ENCODE data around the gene CLDN15. TPM values are rescaled to one million over a fixed set of nuclear protein-coding genes. Genes with fewer than 3 reads are reported as not detected.

CLDN15 gene
- total RNA-seq, 1 donor from 2014 or later, result 21.0 TPM

- no peak overlapping the region for H3K4me3 Mint-ChIP-seq
- no peak for ATAC-seq (ENCODE audit: low read depth)
- ChIA-PET CTCF (interaction anchor here (1.4 kb wide), 1 partner anchor 48 kb away, joined by 3 read pairs; no protein-coding TSS in a partner anchor), POLR2A (no interaction called here)
- DNase-seq, result no peak
- H3K4me1 Mint-ChIP-seq, result peaks cover 35% of the 10 kb centered on the region
- intact Hi-C loops (cut with micrococcal nuclease), result no loop called here
- TF ChIP-seq CTCF (IDR thresholded peaks at IDR 0.05), result no peak
- H3K9me3 Mint-ChIP-seq, result no peaks in the 10 kb centered on the region
- H3K36me3 Mint-ChIP-seq (ENCODE audit: low read depth), result peaks cover 48% of the 10 kb centered on the region
- no peak overlapping the region for H3K27ac Mint-ChIP-seq
- no peaks in the 10 kb centered on the region for H3K27me3 Mint-ChIP-seq
These were observed 2.8 kb upstream of the CLDN15 start for GRCh38 chr7:101240226-101241014.

GRCh38 chr7:101239951-101240220 lies 2.3 kb upstream of the CLDN15 start:
- Mint-ChIP-seq H3K4me3 (no peak overlapping the region), H3K9me3 (no peaks in the 10 kb centered on the region), H3K36me3 (ENCODE audit: low read depth) (peaks cover 45% of the 10 kb centered on the region), H3K4me1 (peaks cover 29% of the 10 kb centered on the region), H3K27ac (no peak overlapping the region), H3K27me3 (no peaks in the 10 kb centered on the region)
- ATAC-seq (ENCODE audit: low read depth) (no peak), DNase-seq (no peak)
- no peak for TF ChIP-seq CTCF (IDR thresholded peaks at IDR 0.05)
- intact Hi-C loops (cut with micrococcal nuclease), result no loop called here
- POLR2A ChIA-PET, result no interaction called here
- CTCF ChIA-PET, result no interaction called here

- no peak for ATAC-seq (ENCODE audit: low read depth)
- no peak for DNase-seq
- ChIA-PET CTCF (no interaction called here), POLR2A (no interaction called here)
- intact Hi-C loops (cut with micrococcal nuclease), result no loop called here
- peaks cover 43% of the 10 kb centered on the region for H3K36me3 Mint-ChIP-seq (ENCODE audit: low read depth)
- TF ChIP-seq CTCF (IDR thresholded peaks at IDR 0.05), result no peak
- H3K4me1 Mint-ChIP-seq, result peaks cover 25% of the 10 kb centered on the region
- H3K9me3 Mint-ChIP-seq, result no peaks in the 10 kb centered on the region
- H3K27me3 Mint-ChIP-seq, result no peaks in the 10 kb centered on the region
- no peak overlapping the region for H3K4me3 Mint-ChIP-seq
- no peak overlapping the region for H3K27ac Mint-ChIP-seq
These were observed 1.8 kb upstream of the CLDN15 start for GRCh38 chr7:101239191-101239950.

- H3K36me3 Mint-ChIP-seq (ENCODE audit: low read depth), result peaks cover 43% of the 10 kb centered on the region
- H3K27ac Mint-ChIP-seq, result no peak overlapping the region
- peaks cover 18% of the 10 kb centered on the region for H3K4me1 Mint-ChIP-seq
- ChIA-PET POLR2A (interaction anchor here (0.7 to 0.8 kb wide), 2 partner anchors 14 to 21 kb away, joined by 3 read pairs; partner anchors contain the start of gene ZNHIT1), CTCF (no interaction called here)
- DNase-seq (no peak), ATAC-seq (ENCODE audit: low read depth) (no peak)
- H3K27me3 Mint-ChIP-seq, result no peaks in the 10 kb centered on the region
- no peak for TF ChIP-seq CTCF (IDR thresholded peaks at IDR 0.05)
- no peak overlapping the region for H3K4me3 Mint-ChIP-seq
- no peaks in the 10 kb centered on the region for H3K9me3 Mint-ChIP-seq
- intact Hi-C loops (cut with micrococcal nuclease), result no loop called here
These were observed 902 bp upstream of the CLDN15 start for GRCh38 chr7:101238226-101239182.
